ENCODE results near the gene SCP2.

SCP2 gene

GRCh38 chr1:52928015-52928404 lies 934 bp downstream of the SCP2 start:
- TF ChIP-seq ARNTL (CRISPR knock-in tag; IDR thresholded peaks at IDR 0.05; ENCODE audit: borderline replicate concordance, low read depth) (no peak), CSDC2 (CRISPR knock-in tag; IDR thresholded peaks at IDR 0.05) (no peak), ESRRG (CRISPR knock-in tag; IDR thresholded peaks at IDR 0.05) (no peak), ZFP3 (CRISPR knock-in tag; IDR thresholded peaks at IDR 0.05) (no peak), CSRNP3 (CRISPR knock-in tag; IDR thresholded peaks at IDR 0.05) (no peak), GLIS3 (CRISPR knock-in tag; IDR thresholded peaks at IDR 0.05) (no peak), SNAI2 (CRISPR knock-in tag; IDR thresholded peaks at IDR 0.05) (no peak), RARB (CRISPR knock-in tag; IDR thresholded peaks at IDR 0.05) (no peak), ISL1 (CRISPR knock-in tag; IDR thresholded peaks at IDR 0.05) (no peak), TCF4 (CRISPR knock-in tag; IDR thresholded peaks at IDR 0.05; ENCODE audit: borderline replicate concordance) (no peak), BACH2 (CRISPR knock-in tag; IDR thresholded peaks at IDR 0.05; ENCODE audit: borderline replicate concordance) (no peak), OSR1 (CRISPR knock-in tag; IDR thresholded peaks at IDR 0.05) (no peak), ZC3H10 (CRISPR knock-in tag; IDR thresholded peaks at IDR 0.05) (no peak), TOX (CRISPR knock-in tag; IDR thresholded peaks at IDR 0.05; ENCODE audit: borderline replicate concordance) (no peak), TSHZ2 (CRISPR knock-in tag; IDR thresholded peaks at IDR 0.05) (no peak), ZNF565 (CRISPR knock-in tag; conservative IDR thresholded peaks at IDR 0.05; ENCODE audit: low read depth) (no peak), PPARA (CRISPR knock-in tag; IDR thresholded peaks at IDR 0.05; ENCODE audit: borderline replicate concordance) (no peak)
- TF ChIP-seq, protein P1, sequence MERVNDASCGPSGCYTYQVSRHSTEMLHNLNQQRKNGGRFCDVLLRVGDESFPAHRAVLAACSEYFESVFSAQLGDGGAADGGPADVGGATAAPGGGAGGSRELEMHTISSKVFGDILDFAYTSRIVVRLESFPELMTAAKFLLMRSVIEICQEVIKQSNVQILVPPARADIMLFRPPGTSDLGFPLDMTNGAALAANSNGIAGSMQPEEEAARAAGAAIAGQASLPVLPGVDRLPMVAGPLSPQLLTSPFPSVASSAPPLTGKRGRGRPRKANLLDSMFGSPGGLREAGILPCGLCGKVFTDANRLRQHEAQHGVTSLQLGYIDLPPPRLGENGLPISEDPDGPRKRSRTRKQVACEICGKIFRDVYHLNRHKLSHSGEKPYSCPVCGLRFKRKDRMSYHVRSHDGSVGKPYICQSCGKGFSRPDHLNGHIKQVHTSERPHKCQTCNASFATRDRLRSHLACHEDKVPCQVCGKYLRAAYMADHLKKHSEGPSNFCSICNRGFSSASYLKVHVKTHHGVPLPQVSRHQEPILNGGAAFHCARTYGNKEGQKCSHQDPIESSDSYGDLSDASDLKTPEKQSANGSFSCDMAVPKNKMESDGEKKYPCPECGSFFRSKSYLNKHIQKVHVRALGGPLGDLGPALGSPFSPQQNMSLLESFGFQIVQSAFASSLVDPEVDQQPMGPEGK (CRISPR knock-in tag; IDR thresholded peaks at IDR 0.05; ENCODE audit: borderline replicate concordance), result no peak
- TF ChIP-seq, protein P2, sequence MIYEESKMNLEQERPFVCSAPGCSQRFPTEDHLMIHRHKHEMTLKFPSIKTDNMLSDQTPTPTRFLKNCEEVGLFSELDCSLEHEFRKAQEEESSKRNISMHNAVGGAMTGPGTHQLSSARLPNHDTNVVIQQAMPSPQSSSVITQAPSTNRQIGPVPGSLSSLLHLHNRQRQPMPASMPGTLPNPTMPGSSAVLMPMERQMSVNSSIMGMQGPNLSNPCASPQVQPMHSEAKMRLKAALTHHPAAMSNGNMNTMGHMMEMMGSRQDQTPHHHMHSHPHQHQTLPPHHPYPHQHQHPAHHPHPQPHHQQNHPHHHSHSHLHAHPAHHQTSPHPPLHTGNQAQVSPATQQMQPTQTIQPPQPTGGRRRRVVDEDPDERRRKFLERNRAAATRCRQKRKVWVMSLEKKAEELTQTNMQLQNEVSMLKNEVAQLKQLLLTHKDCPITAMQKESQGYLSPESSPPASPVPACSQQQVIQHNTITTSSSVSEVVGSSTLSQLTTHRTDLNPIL (CRISPR knock-in tag; IDR thresholded peaks at IDR 0.05; ENCODE audit: low read depth), result no peak
- TF ChIP-seq, protein P3, sequence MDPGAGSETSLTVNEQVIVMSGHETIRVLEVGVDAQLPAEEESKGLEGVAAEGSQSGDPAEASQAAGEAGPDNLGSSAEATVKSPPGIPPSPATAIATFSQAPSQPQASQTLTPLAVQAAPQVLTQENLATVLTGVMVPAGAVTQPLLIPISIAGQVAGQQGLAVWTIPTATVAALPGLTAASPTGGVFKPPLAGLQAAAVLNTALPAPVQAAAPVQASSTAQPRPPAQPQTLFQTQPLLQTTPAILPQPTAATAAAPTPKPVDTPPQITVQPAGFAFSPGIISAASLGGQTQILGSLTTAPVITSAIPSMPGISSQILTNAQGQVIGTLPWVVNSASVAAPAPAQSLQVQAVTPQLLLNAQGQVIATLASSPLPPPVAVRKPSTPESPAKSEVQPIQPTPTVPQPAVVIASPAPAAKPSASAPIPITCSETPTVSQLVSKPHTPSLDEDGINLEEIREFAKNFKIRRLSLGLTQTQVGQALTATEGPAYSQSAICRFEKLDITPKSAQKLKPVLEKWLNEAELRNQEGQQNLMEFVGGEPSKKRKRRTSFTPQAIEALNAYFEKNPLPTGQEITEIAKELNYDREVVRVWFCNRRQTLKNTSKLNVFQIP (CRISPR knock-in tag; IDR thresholded peaks at IDR 0.05; ENCODE audit: borderline replicate concordance, low read depth), result no peak
- ATAC-seq, result peak; percentile 52

- TF ChIP-seq ZNF8 (CRISPR knock-in tag; IDR thresholded peaks at IDR 0.05), result no peak
- TF ChIP-seq ARNTL (CRISPR knock-in tag; IDR thresholded peaks at IDR 0.05; ENCODE audit: borderline replicate concordance, low read depth), result no peak
- TF ChIP-seq ZNF565 (CRISPR knock-in tag; conservative IDR thresholded peaks at IDR 0.05; ENCODE audit: low read depth), result no peak
- TF ChIP-seq, protein P3 (CRISPR knock-in tag; IDR thresholded peaks at IDR 0.05; ENCODE audit: borderline replicate concordance, low read depth), result no peak
- TF ChIP-seq PPARA (CRISPR knock-in tag; IDR thresholded peaks at IDR 0.05; ENCODE audit: borderline replicate concordance), result no peak
- no peak for TF ChIP-seq BACH2 (CRISPR knock-in tag; IDR thresholded peaks at IDR 0.05; ENCODE audit: borderline replicate concordance)
- no peak for TF ChIP-seq ESRRG (CRISPR knock-in tag; IDR thresholded peaks at IDR 0.05)
- no peak for TF ChIP-seq CSDC2 (CRISPR knock-in tag; IDR thresholded peaks at IDR 0.05)
- no peak for ATAC-seq
Measured at GRCh38 chr1:52929019-52929418, 1.9 kb downstream of the SCP2 start.

Data from SK-N-SH treated with all-trans-retinoic acid at 6 μM for 48 hours (cell line).